ENCODE results near the gene CENPVL2. TPM values are rescaled to one million over a fixed set of nuclear protein-coding genes. Genes with fewer than 3 reads are reported as not detected.
"Not testable (repeated sequence)": the region's sequence is repeated elsewhere in the genome, so short reads cannot be mapped to it uniquely, and the experiment has no call there.

CENPVL2 gene
- total RNA-seq, 1 experiment from 2014 or later = 1.5 TPM

GRCh38 chrX:51665981-51666380 is 16.6 kb downstream of the CENPVL2 start:
- ChIA-PET POLR2A (ENCODE audit: low non-redundant PET) (no interaction called here), CTCF (no interaction called here)
- no peak for DNase-seq (ENCODE audit: low spot score)
- H3K9me3 ChIP-seq (ENCODE audit: low read depth, low read length, poor library complexity, severe bottlenecking) = no peaks in the 10 kb centered on the region
- H3K4me1 ChIP-seq (ENCODE audit: insufficient read depth, low read length, poor library complexity, severe bottlenecking) = no peaks in the 10 kb centered on the region
- peaks cover 10% of the 10 kb centered on the region for H3K27me3 ChIP-seq (replicated peaks; ENCODE audit: insufficient read depth, low read depth, low read length, poor library complexity)
- H3K27ac ChIP-seq (ENCODE audit: low read depth, low read length, poor library complexity, severe bottlenecking) = no peak overlapping the region
- no peak overlapping the region for H3K4me3 ChIP-seq (ENCODE audit: low read depth, low read length, poor library complexity, severe bottlenecking)
- H3K36me3 ChIP-seq (ENCODE audit: insufficient read depth, low read length, poor library complexity, severe bottlenecking) = no peaks in the 10 kb centered on the region
- intact Hi-C loops (cut with micrococcal nuclease; ENCODE audit: unreplicated experiment) = no loop called here
- TF ChIP-seq EZH2 (IDR thresholded peaks at IDR 0.05; ENCODE audit: borderline replicate concordance, low read depth, low read length, poor library complexity, severe bottlenecking) (no peak), CTCF (conservative IDR thresholded peaks at IDR 0.05; ENCODE audit: low read depth, low read length) (no peak)
- no TSS peak for BruUV-seq (replicated peaks)

DNA sequence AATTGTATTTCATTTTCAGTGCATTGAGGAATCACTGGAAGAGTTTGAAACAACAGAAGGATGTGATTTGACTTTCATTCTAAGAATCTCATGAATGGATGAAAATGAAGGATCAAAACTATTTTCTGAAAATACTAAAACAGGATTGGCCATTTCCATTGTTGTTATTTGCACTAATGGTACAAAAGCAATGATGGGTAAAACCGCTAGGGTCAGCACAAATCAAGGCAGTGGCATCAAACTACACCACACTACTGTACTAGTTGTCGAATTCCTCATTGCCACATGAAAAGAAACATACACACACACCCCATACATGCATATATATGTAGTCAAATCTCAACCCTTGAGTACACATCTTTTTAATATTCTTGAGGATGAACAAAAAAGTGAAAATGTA is 39.3 kb downstream of the CENPVL2 start:
- no peaks in the 10 kb centered on the region for H3K27me3 ChIP-seq (replicated peaks; ENCODE audit: insufficient read depth, low read depth, low read length, poor library complexity)
- no peak for DNase-seq (ENCODE audit: low spot score)
- CTCF ChIA-PET = no interaction called here
- H3K4me3 ChIP-seq (ENCODE audit: low read depth, low read length, poor library complexity, severe bottlenecking) = no peak overlapping the region
- no peaks in the 10 kb centered on the region for H3K9me3 ChIP-seq (ENCODE audit: low read depth, low read length, poor library complexity, severe bottlenecking)
- H3K4me1 ChIP-seq (ENCODE audit: insufficient read depth, low read length, poor library complexity, severe bottlenecking) = no peaks in the 10 kb centered on the region
- TF ChIP-seq EZH2 (IDR thresholded peaks at IDR 0.05; ENCODE audit: borderline replicate concordance, low read depth, low read length, poor library complexity, severe bottlenecking) = no peak
- no peak for TF ChIP-seq CTCF (conservative IDR thresholded peaks at IDR 0.05; ENCODE audit: low read depth, low read length)
- H3K27ac ChIP-seq (ENCODE audit: low read depth, low read length, poor library complexity, severe bottlenecking) = no peak overlapping the region
- no TSS peak for BruUV-seq (replicated peaks)
- POLR2A ChIA-PET (ENCODE audit: low non-redundant PET) = no interaction called here
- intact Hi-C loops (cut with micrococcal nuclease; ENCODE audit: unreplicated experiment) = no loop called here
- H3K36me3 ChIP-seq (ENCODE audit: insufficient read depth, low read length, poor library complexity, severe bottlenecking) = no peaks in the 10 kb centered on the region

DNA sequence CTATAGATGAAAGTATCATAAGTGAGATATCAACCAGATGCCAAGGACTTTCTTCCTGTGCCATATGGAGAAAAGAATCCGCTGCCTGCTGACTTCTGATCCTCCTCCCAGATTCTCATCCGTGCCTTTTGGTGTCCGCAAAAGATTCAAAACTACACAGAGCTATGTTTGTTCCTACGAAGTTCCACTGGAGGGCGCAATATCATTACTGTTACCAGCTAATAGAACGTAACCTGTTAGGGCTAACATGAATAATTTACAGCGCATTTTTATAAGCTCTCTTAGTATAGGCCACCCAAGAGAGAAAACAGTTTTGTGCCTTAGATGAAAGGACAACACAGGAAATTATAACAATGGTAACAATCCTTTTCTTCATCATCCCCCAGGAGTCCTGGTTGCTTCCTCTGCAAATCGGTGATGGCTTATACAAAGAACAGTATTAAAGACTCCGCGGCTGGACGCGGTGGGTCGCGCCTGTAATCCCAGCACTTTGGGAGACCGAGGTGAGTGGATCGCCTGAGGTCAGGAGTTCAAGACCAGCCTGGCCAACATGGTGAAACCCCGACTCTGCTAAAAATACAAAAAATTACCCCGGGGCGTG is 41.1 kb downstream of the CENPVL2 start:
- Histone ChIP-seq H3K27ac (ENCODE audit: low read depth, low read length, poor library complexity, severe bottlenecking) (no peak overlapping the region), H3K27me3 (replicated peaks; ENCODE audit: insufficient read depth, low read depth, low read length, poor library complexity) (no peaks in the 10 kb centered on the region), H3K36me3 (ENCODE audit: insufficient read depth, low read length, poor library complexity, severe bottlenecking) (no peaks in the 10 kb centered on the region), H3K4me1 (ENCODE audit: insufficient read depth, low read length, poor library complexity, severe bottlenecking) (no peaks in the 10 kb centered on the region), H3K9me3 (ENCODE audit: low read depth, low read length, poor library complexity, severe bottlenecking) (no peaks in the 10 kb centered on the region), H3K4me3 (ENCODE audit: low read depth, low read length, poor library complexity, severe bottlenecking) (no peak overlapping the region)
- TF ChIP-seq CTCF (conservative IDR thresholded peaks at IDR 0.05; ENCODE audit: low read depth, low read length) = peak; percentile 77
- no peak for TF ChIP-seq EZH2 (IDR thresholded peaks at IDR 0.05; ENCODE audit: borderline replicate concordance, low read depth, low read length, poor library complexity, severe bottlenecking)
- POLR2A ChIA-PET (ENCODE audit: low non-redundant PET) = no interaction called here
- no TSS peak for BruUV-seq (replicated peaks)
- intact Hi-C loops (cut with micrococcal nuclease; ENCODE audit: unreplicated experiment) = loop anchor here (2.0 kb wide), 2 partner anchors 219 to 619 kb away; no protein-coding TSS in a partner anchor
- CTCF ChIA-PET = interaction anchor here (0.6 to 1.5 kb wide), 5 partner anchors 27 to 620 kb away, joined by 3 to 17 read pairs (median 6); no protein-coding TSS in a partner anchor
- peak; percentile 81 for DNase-seq (ENCODE audit: low spot score)

DNA sequence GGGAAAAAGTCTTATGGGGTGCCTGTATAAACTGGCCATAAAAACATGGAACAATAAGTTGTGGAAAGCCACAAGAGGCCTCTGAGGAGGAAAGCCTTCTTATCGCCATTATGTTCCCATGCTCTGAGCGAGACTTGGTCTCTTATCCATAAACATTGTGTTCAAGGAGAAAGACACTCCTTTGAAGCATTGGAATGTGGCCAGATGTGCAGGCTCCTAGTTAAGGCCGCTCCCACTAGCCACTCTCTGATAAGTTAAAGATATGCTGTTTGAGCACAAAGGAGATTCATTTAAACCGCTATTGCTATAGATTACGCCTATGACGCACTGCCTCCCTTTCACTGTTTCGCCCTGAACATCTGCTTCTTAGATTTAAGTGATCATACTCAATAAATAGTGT is 46.1 kb downstream of the CENPVL2 start:
- BruUV-seq (replicated peaks); H3K36me3 ChIP-seq (ENCODE audit: insufficient read depth, low read length, poor library complexity, severe bottlenecking); CTCF ChIA-PET; DNase-seq (ENCODE audit: low spot score); H3K4me3 ChIP-seq (ENCODE audit: low read depth, low read length, poor library complexity, severe bottlenecking); H3K27ac ChIP-seq (ENCODE audit: low read depth, low read length, poor library complexity, severe bottlenecking); H3K9me3 ChIP-seq (ENCODE audit: low read depth, low read length, poor library complexity, severe bottlenecking); H3K4me1 ChIP-seq (ENCODE audit: insufficient read depth, low read length, poor library complexity, severe bottlenecking); H3K27me3 ChIP-seq (replicated peaks; ENCODE audit: insufficient read depth, low read depth, low read length, poor library complexity); intact Hi-C loops (cut with micrococcal nuclease; ENCODE audit: unreplicated experiment); POLR2A ChIA-PET (ENCODE audit: low non-redundant PET): not testable (repeated sequence)
